HG02938 (cell line): ENCODE results near the gene FLT3.
"Not testable (repeated sequence)": the region's sequence is repeated elsewhere in the genome, so short reads cannot be mapped to it uniquely, and the experiment has no call there.

ENCODE experiments used
- ATAC-seq: cut with Tn5 transposase; IDR thresholded peaks from one replicate; pipeline ENCODE4 v1.9.1; 2021; ENCODE audit warnings: mild to moderate bottlenecking, moderate library complexity; ENCODE audit not compliant: unreplicated experiment

The FLT3 gene

DNA sequence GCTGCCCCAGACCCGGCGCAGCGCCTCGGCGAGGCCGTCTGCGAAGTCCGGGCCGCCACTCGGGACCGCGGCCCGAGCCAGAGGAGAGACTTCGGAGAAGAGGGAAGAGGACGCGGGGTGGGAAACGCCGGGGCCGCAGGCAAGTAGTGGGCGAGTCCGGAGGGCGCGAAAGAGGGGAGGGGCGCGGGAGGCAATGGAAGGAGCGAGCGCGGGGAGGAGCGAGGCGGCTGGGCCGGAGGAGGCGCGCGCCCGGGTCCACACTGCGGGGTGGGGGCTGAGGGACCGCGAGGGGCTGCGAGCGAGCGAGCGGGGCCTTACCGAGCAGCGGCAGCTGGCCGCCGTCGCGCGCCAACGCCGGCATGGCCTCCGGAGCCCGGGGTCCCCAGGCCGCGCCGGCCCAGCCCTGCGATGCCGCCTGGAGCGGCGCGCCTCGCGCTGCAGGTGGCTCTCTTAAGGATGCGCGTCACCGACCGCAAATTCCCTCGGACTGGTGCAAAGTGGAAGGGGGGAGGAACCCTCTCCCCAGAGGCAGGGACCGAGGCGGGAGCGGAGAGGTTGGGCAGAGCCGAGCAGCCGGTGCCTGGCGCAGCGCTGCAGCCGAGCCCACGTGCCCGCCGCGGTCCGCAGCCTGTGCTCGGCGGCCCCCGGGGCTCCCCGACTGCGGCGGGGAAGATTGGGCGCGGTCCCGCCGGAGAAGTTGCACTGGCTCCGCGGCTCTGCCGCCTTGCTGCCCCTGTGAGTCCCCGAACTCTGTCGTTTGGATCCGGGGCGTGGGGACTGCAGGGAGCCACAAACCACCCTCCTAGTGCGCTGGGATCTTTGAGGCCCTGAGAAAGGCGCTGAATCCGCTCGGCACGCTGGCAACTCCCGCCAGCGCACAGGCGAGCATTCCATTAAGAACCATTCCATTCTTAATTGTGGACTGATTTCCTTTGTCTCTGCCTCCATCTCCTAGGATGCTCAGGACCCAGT, at the start of gene FLT3:
TSS of gene FLT3 (minus strand) at position 427 of the 972 bp plus-strand sequence. CDS start at position 361, 66 bp downstream.
- no peak for ATAC-seq

DNA sequence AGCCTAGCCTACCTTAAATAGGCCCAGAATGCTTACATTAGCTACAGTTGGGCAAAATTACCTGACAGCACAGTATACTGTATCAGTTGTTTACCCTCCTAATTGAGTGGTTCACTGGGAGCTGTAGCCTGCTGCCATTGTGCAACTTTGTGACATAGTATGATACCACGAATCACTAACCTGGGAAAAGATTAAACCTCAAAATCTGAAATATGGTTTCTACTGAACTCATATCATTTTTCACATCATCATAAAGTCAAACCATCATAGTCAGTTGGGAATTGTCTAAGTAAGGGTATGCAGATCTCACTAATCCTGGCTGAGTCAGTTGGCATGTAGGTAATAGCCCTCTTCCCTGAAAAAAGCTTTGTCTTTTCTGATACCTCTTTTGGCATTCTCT, 47.1 kb upstream of the FLT3 start:
- ATAC-seq = no peak

DNA sequence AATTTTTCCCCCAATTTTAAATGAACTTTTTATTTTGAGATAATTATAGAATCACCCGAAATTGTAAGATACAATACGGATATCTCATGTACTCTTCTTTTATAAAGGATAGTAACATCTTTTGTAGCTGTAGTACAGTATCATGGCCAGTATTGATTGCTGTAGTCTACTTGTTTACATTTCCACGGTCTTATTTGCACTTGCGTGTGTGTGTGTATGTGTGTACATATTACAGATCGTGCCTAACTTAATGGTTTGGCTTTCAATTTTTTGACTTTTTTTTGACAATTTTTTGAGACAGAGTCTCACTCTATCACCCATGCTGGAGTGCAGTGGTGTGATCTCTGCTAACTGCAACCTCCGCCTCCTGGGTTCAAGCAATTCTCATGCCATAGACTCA, 44.7 kb upstream of the FLT3 start:
- no peak for ATAC-seq

DNA sequence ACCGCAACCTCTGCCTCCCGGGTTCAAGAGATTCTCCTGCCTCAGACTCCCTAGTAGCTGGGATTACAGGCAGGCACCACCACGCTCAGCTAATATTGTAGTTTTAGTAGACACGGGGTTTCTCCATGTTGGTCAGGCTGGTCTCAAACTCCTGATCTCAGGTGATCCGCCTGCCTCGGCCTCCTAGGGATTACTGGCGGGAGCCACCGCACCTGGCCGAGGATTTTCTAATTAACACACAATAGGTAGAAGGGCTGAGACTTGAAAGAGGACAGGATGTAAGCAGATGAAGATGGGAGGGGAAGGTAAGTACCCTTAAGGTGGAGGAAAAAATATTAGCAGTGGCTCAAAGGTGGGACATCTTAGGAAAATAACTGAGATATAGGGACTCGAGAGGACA, 41.2 kb upstream of the FLT3 start:
- ATAC-seq = not testable (repeated sequence)

DNA sequence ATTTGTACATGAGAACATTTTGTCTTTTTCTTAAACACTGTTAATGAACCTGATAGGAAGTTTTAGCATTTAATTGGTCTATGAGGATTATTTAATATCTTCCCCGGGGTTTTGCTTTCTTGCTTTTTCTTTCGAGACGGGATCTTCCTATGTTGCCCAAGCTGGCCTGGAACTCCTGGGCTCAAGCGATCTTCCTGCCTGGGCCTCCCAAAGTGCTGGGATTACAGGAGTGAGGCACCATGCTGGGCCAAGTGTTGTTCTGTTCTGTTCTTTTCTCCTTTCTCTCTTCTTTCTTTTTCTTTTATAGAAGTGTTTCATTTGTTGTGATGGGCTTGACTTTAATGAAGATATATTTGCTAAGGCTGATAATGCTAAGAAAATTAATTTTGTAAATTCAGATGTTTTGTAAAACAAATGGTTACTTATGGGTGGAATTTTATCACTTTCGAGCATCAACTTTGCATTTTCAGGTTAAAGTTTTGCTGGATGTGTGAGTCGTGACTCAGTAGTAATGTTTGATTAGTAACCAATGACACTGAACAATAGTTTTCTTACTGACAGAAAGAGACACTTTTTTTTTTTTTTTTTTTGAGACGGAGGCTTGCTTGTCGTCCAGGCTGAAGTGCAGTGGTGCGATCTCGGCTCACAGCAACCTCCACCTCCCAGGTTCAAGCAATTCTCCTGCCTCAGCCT, 40.2 kb upstream of the FLT3 start:
- no peak for ATAC-seq

DNA sequence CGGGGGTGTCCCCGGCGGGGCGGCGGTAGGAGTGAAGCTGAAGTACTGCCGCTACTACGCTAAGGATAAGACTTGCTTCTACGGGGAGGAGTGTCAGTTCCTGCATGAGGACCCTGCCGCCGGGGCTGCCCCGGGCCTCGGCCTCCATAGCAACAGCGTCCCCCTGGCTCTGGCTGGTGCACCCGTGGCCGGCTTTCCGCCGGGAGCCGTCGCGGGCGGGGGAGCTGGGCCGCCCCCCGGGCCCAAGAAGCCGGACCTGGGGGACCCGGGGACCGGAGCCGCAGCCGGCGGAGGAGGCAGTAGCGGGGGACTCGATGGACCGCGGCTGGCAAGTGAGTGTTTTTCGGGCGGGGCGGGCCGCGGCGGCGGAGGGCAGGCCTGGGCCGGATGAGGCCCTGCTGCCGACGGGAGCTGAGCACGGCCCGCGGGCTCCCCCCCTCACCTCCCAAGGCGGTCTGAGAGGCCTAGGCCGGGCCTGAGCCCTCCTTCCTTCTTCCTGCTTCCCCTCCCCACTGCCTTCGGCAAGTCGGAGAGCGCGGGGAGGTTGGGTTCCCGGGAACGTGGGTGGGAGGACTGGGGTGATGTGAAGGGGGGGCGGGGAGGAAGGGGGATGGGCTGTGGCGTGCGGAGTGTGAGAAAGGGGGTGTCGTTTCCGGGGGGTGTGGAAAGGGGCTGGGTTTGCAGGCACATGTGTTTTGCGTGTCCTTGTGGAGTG, 38.5 kb upstream of the FLT3 start:
- ATAC-seq = peak; percentile 38

DNA sequence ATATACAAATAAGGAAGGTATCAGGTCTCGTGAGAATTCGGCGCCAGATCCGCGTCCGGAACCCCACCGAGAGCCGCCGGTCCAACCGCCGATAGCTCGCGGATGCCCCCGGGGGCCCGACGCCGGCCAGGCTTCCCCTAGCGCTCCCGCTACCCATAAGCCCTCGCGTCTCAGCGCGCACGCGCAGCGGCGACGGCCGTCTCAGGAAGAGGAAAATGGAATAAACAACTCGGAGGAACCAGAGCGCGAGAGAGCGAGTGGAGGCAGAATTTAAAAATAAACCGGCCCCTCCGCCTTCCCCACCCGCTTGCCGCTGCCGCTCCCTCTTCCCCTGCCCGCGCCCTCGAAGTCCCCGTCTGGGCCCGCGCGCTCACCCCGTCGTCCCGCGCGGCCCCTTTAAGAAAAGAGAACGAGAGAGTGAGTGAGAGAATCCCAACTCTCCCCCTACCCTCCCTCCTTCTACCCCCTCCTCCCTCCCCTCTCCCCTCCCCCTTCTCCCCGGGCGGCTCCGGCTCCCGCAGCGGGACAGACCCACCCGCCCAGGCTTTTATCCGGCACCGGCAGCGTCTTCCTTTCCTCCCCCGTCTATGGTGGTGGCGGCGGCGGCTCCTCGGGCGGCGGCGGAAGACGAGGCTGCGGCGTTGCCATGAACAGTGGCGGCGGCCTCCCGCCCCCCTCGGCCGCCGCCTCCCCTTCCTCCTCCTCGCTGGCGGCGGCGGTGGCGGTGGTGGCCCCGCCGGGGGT, 37.8 kb upstream of the FLT3 start, which contains the start of gene PAN3:
TSS of gene PAN3 (plus strand) at position 534 of the 744 bp plus-strand sequence. CDS start at position 647, 113 bp downstream.
- peak; percentile 54 for ATAC-seq

DNA sequence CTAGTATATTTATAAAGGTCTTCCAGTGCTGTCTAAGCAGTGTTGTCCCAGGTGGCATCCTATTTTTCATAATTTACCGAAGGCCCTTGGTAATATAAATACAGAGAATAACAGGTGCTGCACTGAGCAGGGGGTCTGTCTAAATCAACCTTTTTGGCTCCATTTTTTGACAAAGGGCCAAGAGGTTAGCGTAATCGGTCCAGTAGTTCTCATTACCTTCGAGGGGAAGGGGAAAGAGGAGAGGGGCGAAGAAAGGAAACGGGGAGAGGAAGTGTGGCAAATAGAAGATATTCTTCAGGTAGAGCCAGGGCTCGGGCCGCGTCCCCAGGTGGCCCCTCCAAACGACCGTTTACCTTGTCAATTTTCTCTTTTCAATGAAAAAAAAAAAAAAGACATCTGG, 37.2 kb upstream of the FLT3 start:
- no peak for ATAC-seq

DNA sequence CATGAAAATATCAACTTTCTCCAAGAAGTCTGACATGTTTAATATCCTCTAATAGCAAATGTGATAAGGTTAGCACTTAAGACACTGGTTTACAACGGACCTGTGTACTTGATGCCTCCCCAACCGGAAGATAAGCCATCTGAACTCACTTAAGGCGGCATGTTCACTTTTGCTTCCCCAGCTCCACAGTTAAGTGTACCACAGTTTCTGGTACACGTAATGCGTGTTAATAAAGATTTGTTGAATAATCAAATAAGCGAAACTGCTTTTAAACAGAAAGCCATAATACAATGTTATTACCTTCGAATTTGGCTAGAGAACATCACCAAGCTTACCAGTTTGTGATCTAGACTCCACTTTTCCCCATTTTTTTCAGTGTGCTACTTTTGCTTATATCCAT, 36.5 kb upstream of the FLT3 start:
- no peak for ATAC-seq

DNA sequence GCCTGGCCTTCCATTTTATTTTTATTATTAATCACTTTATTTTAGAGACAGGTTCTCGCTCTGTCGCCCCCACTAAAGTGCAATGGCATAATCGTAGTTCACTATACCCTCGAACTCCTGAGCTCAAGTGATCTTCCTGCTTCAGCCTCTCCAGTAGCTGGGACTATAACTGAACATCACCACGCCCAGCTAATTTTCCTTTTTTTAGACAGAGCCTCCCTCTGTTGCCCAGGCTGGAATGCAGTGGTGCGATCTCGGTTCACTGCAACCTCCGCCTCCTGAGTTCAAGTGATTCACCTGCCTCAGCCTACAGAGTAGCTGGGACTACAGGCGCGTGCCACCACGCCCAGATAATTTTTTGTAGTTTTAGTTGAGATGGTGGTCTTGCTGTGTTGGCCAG, 31.3 kb upstream of the FLT3 start:
- ATAC-seq = no peak

DNA sequence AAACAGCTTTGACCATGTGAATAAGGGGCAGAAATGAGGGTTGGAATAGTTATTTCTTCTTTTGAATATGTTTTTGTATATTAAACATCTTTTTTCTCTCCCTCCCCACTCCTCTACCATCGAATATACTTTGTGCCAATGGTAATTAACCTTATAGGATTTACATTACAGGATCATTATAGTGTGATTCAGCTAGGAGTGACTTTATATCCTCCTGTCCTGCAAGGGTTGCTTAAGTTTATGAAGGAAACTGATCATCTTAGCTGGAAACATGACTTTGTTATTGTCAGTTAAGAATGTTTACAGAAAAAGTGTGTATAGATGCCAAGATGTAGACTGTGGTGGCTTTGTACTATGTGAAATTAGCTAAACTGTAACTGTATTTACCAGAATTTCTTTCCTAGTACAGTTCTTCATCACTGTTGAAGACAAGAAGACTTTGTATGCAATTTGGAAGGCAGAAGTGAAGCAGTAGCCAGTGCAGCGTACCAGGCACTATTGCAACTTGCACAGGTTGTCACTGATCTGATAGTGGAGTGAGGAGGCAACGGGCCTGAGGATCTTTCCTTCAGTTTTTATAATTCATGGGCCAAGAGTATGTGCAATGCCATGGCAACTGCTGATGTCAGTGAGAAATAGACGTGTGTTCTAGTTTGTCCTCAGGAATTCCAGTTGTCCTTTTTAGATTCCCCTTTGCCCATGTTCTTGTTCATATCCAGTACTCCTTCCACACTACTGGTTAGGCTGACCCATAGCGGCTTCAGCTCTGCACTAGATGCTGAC, 29.7 kb upstream of the FLT3 start:
- no peak for ATAC-seq

DNA sequence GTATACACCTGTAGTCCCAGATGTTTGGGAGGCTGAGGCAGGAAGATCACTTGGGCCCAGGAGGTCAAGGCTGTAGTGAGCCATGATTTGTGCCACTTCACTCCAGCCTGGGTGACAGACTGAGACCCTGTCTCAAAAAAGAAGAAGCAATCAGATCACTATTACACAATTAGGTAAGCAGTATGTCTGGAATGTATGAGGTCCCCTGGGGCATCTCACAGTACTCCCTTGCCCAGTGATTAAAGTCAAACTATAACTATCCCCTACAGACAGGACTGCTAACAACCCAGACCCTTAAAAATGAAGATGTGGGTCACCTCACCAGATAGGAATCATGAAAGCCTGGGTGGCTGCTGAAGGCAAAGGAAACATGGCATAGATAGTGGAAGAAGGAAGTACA, 28.6 kb upstream of the FLT3 start:
- no peak for ATAC-seq

DNA sequence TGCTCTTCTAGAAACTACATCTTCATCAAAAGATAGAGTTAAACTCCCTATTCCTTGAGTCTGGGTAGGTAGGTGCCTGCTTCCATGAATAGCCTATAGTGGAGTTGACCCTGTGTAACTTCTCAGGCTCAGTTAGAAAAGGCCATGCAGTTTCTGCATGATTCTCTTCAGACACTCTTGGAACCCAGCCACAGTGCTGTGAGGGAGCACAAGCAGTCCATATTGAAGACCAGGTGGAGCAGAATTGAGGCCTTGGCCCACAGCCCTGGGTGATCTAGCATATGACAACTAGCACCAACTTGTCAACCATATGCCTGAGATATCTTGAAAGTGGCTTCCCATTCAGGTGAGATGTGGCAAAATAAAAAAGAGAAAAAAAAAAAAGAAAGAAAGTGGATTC, 27.7 kb upstream of the FLT3 start:
- ATAC-seq = no peak

DNA sequence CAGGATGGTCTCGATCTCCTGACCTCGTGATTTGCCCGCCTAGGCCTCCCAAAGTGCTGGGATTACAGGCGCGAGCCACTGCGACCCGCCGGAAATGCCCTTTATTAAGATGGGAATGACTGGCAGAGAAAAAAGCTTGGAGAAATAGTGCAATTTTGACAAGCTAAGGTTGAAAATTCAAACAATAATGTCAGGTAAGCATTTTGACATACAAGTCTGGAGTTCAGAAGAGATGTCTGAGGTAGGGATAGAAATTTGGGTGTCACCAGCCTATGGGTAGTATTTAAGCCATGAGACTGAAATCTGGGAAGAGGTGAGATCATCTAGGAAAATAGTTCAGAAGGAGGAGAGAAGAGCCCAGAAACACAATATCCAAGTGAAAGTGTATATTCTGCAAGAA, 20.8 kb upstream of the FLT3 start:
- no peak for ATAC-seq

DNA sequence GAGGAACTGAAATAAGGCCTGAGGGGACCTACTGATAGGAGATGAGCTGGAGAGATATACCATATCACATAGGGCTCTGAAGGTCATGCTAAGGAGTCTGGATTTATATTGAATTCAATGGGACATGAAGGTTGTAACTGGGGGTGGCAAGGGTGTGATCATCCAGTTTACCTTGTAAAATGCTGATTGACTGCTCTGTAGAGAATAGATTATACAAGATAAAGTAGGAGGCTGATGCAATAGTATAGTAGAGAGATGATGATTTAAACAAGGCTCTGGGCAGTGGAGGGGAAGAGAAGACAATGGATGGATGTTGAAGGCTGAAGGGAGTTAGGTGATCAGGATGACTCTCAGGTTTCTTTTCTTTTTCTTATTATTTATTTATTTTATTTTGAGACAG, 19.9 kb upstream of the FLT3 start:
- ATAC-seq = no peak

DNA sequence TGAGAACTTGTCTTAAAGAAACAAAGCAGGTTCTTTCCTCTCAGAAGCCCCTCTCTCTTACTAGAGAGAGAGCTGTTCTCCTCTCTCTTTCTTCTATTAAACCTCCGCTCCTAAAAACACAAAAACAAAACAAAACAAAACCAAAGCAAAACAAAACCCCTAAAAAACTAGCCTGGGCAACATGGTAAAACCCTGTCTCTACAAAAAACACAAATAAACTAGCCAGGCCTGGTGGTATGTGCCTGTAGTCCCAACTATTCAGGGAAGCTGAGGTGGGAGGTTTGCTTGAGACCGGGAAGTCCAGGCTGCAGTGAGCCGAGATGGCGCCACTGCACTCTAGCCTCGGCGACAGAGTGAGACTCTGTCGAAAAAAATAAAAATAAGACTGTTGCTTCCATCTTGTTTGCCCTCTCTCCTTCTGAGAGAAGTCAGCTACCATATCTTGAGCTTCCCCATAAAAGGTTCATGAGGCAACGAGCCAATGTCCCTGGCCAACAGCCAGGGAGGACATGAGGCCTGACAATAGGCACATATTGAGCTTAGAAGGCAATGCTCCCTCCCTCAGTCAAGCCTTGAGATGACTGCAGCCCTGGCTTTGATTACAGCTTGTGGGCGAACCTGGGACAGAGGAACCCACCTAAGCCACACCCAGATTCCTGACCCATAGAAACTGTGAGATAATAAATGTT, 17.5 kb upstream of the FLT3 start:
- no peak for ATAC-seq

DNA sequence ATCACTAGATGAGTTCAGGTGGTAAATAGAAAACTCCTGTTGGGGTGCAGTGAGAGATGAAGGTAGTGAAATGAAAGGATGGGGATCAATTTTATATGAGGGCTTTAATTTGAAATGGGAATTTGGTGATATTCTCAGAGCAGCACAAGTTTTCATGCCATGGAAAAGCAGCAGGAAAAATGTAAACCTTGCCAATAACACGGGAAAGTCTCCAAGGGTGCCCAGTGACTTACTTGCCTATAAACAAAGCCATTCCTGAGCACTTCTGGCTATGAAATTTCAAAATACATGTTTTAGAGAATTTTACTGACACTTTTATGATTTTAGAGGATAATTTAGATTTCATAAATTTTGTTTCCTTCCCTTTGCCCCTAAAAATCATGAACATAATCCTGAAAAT, 16.4 kb upstream of the FLT3 start:
- ATAC-seq = no peak

DNA sequence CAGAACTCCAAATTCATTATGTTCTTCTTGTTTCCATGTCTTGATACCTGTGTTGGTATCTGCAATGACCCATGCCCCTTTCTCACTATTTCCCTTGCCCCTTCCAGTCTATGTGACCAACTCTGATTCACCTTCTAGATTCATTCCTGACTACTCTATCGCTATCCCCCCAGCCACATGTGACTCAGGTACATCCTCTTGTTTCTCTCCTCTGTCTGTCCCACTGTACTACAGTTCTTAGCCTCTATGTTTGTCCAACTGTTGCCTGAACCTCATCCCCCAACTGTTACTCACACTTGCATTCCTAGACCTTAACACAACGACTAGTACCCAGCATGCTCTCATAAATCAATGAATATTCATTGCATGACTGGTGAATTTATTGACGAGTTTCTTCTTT, 10.0 kb upstream of the FLT3 start:
- ATAC-seq = no peak

DNA sequence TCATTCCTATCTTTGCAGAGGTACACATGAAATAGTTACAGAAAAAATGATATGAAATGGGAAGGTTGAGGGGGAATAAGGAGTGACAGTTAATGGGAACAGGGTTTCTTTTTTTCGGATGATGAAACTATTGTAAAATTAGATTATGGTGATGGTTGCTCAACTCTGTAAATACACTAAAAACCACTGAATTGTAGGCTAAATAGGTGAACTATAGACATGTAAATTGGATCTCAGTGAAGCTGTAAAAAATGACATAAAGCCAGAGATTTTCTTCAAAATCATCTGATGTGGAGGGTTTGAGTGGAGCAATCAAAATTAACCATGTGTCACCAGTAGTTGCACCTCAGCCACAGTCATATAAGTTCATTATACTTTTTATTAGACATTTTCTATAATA, 6.6 kb upstream of the FLT3 start:
- ATAC-seq = no peak
